BE2C (cell line): ENCODE results near the gene SNX14. TPM values are rescaled to one million over a fixed set of nuclear protein-coding genes. Genes with fewer than 3 reads are reported as not detected.

Experiments
- DNase-seq: peaks from one replicate; pipeline ENCODE4 v3.0.0-alpha.2; 2020
- H3K27me3 ChIP-seq: fragments of 250-450 bp; sonication (Bioruptor Pico); 2 replicates; pipeline ENCODE4 v1.5.1; 2020; ENCODE audit warnings: mild to moderate bottlenecking
- H3K36me3 ChIP-seq: fragments of 250-450 bp; sonication (Bioruptor Pico); 2 replicates; pipeline ENCODE4 v1.5.1; 2020; ENCODE audit warnings: mild to moderate bottlenecking
- H3K4me1 ChIP-seq: fragments of 250-450 bp; sonication (Bioruptor Pico); 2 replicates; pipeline ENCODE4 v1.5.1; 2020
- H3K4me3 ChIP-seq: 2 replicates; pipeline ENCODE4 v1.5.1; 2011; ENCODE audit warnings: low read depth, low read length
- H3K9me3 ChIP-seq: fragments of 250-450 bp; sonication (Bioruptor Pico); 2 replicates; pipeline ENCODE4 v1.5.1; 2020
- polyA plus RNA-seq: library from polyadenylated mRNA; unstranded; fragments of >200 nt; gene quantifications from one replicate; pipeline ENCODE4 v1.2.1, GENCODE V29; 2012; ENCODE audit warnings: low read depth, missing spikeins; ENCODE audit not compliant: insufficient read length, insufficient read depth
- TF ChIP-seq, protein P1 (sequence below): IDR thresholded peaks from 2 replicates; pipeline ENCODE4 v1.5.1; 2012; ENCODE audit warnings: mild to moderate bottlenecking, low read depth, low read length

SNX14 gene, protein sequence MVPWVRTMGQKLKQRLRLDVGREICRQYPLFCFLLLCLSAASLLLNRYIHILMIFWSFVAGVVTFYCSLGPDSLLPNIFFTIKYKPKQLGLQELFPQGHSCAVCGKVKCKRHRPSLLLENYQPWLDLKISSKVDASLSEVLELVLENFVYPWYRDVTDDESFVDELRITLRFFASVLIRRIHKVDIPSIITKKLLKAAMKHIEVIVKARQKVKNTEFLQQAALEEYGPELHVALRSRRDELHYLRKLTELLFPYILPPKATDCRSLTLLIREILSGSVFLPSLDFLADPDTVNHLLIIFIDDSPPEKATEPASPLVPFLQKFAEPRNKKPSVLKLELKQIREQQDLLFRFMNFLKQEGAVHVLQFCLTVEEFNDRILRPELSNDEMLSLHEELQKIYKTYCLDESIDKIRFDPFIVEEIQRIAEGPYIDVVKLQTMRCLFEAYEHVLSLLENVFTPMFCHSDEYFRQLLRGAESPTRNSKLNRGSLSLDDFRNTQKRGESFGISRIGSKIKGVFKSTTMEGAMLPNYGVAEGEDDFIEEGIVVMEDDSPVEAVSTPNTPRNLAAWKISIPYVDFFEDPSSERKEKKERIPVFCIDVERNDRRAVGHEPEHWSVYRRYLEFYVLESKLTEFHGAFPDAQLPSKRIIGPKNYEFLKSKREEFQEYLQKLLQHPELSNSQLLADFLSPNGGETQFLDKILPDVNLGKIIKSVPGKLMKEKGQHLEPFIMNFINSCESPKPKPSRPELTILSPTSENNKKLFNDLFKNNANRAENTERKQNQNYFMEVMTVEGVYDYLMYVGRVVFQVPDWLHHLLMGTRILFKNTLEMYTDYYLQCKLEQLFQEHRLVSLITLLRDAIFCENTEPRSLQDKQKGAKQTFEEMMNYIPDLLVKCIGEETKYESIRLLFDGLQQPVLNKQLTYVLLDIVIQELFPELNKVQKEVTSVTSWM
- polyA plus RNA-seq = 13.7 TPM

DNA sequence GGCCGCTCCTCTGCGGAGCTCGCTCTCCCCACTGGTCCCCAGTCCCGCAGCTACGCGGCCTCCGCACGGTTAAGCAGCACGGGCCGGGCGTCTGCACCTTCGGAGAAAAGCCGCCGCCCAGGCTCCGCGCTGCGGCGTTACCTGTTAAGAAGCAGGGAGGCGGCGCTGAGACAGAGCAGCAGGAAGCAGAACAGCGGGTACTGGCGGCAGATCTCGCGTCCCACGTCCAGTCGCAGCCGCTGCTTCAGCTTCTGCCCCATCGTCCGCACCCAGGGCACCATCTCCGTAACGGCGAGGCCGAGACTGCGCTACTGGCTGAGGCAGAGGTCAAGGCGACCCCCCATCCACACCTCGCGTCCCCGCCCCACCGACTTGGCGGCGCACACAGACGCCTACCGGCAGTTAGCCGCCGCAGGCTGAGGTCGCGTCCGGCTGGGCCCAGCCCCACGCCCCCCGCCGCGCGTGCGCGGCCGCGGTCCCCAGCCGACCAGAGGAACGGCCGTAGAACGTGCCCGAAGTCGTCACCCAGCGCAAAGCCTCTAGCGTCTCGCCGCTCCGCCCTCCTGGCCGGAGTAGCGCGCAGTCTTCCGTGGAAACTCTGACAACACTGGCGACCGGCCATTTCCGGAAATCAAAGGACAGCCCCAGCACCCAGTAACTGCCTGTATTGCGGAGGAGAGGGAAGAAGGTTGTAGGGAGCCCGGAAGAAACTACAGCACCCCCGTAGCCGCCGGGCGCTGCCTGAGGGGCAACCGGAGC, at the start of gene SNX14:
Gene SNX14 (minus strand): TSS at position 421 of the 759 bp plus-strand sequence. CDS start 140 bp downstream, at position 281.
- Histone ChIP-seq H3K36me3 (no peaks in the 10 kb centered on the region), H3K9me3 (no peaks in the 10 kb centered on the region), H3K4me1 (no peaks in the 10 kb centered on the region), H3K4me3 (peak within 1 kb of the TSS; percentile 89), H3K27me3 (no peaks in the 10 kb centered on the region)
- DNase-seq = peak; percentile 93
- TF ChIP-seq, protein P1, sequence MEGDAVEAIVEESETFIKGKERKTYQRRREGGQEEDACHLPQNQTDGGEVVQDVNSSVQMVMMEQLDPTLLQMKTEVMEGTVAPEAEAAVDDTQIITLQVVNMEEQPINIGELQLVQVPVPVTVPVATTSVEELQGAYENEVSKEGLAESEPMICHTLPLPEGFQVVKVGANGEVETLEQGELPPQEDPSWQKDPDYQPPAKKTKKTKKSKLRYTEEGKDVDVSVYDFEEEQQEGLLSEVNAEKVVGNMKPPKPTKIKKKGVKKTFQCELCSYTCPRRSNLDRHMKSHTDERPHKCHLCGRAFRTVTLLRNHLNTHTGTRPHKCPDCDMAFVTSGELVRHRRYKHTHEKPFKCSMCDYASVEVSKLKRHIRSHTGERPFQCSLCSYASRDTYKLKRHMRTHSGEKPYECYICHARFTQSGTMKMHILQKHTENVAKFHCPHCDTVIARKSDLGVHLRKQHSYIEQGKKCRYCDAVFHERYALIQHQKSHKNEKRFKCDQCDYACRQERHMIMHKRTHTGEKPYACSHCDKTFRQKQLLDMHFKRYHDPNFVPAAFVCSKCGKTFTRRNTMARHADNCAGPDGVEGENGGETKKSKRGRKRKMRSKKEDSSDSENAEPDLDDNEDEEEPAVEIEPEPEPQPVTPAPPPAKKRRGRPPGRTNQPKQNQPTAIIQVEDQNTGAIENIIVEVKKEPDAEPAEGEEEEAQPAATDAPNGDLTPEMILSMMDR = no peak

DNA sequence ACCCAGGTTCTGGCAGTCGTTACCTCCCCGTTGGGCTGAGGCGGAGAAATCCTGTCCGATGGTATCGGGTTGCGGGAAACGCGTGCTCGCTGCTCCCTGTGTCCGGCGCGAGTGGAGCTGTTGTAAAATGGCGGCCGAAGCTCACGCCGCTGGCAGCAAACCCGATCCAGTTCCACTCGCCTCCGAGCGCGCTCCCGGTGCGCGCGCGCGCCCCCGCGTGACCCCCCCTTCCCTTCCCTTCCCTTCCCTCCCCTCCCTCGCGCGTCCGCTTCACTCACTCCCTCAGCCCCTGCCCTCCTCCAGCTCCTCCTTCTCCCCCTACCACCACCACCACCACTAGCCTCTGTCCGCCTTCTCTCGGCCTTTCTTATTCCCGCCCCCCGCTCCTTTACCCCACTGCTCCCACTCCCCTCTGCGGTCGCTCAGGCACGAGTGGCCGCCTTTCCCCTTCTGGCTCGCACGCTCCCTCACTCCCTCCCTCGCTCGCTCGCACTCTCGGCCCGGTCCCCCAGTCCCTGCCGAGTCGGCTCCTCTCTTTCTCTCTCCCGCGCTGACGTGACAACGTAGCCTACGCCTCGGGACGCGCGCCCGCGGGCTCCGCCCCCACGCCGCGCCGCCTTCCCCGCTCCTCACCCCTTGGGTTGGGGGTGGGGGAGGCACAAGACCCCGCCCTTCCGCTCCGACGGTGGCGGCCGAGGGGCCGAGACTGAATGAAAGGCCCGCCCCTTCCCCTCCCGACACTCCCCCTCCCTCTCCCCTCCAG, 49.3 kb upstream of the SNX14 start, which contains the start of gene SYNCRIP:
Gene SYNCRIP (minus strand): TSS at position 113 of the 763 bp plus-strand sequence. CDS start 1,447 bp downstream, outside the sequence.
- Histone ChIP-seq H3K27me3 (no peaks in the 10 kb centered on the region), H3K9me3 (no peaks in the 10 kb centered on the region), H3K4me3 (peak within 1 kb of the TSS; percentile 90), H3K36me3 (peaks cover 43% of the 10 kb centered on the region), H3K4me1 (no peaks in the 10 kb centered on the region)
- TF ChIP-seq, protein P1 = no peak
- DNase-seq = peak; percentile 99

DNA sequence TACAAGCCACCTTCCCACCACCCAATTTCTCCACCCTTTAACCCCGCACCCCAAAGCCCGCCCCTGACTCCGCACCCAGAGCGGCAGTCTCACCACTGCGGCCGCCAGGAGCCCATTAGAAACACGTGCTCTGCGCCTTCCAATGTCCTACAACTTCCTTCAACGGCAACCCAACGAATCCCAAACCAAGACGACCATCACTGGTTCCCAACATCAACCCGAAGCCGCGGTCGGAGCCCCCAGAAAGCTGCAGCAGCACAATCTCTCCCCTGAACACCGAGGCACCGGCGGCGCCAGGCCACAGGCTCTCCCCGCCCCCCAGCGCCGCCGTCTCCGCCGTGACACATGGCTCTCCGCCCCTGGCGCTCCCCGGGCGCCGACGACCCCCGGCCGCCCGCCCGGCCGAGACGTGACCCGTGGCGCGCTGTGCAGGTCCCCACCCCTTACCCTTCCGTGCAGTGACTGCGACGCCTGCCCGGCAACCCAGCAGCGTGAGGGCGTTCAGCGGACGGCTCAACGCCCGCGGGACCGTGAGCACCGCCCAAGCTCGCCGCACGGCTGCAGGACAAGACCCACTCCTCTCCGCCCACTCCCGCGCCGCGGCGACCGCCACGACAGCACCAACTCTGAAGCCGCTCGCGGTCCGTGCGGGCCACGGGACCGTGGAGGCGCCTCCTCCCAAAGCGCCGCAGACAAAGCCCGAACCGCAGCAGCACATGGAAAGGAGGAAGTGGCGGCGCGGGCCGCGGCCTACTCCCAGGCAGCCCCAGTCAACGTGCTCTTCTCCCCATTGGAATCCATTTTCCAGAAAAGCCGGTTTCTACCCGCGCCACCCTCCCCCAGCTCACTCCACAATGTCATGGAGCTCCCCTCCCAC, 48.5 kb upstream of the SNX14 start:
- Histone ChIP-seq H3K27me3 (no peaks in the 10 kb centered on the region), H3K4me1 (no peaks in the 10 kb centered on the region), H3K4me3 (peak overlapping the region; percentile 90), H3K9me3 (no peaks in the 10 kb centered on the region), H3K36me3 (peaks cover 51% of the 10 kb centered on the region)
- DNase-seq = peak; percentile 69
- TF ChIP-seq, protein P1 = no peak

DNA sequence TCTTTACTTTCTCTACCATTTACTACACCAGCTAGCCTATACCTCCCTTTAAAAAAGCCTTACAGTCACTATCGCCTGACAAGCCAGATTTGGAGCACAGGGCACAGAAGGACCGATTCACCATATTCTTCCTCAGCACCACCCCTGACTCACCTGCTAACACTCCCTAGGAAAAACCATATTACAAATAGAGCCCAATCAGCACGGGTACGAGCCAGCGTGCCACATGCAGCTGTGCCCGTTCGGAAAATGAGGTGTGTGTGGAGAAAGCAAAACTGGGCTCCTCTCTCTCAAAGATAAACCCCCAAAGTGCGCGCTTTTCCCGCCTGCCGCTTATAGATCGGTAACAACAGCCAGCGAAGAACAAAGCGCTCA, 47.9 kb upstream of the SNX14 start:
- Histone ChIP-seq H3K36me3 (peaks cover 57% of the 10 kb centered on the region), H3K4me1 (no peaks in the 10 kb centered on the region), H3K4me3 (peak overlapping the region; percentile 90), H3K27me3 (no peaks in the 10 kb centered on the region), H3K9me3 (no peaks in the 10 kb centered on the region)
- no peak for DNase-seq
- TF ChIP-seq, protein P1 = no peak
